Activated naive CD4-positive, alpha-beta T cell treated with anti-CD3 and anti-CD28 coated beads, Interleukin-2, amount 50 U/mL, for 24 hours (primary cell): Measurements from ENCODE around the gene CNPY1.
A peak's percentile ranks its signal among the peaks of the same experiment; 100 is the strongest.

Experiments used
- H3K27ac Mint-ChIP-seq: one replicate; pipeline ENCODE4 v1.8.0; 2021; ENCODE audit warnings: mild to moderate bottlenecking, mixed read lengths
- H3K27me3 Mint-ChIP-seq: one replicate; pipeline ENCODE4 v1.8.0; 2021; ENCODE audit warnings: mixed read lengths
- H3K36me3 Mint-ChIP-seq: one replicate; pipeline ENCODE4 v1.8.0; 2021; ENCODE audit warnings: mixed read lengths
- H3K4me1 Mint-ChIP-seq: one replicate; pipeline ENCODE4 v1.8.0; 2021; ENCODE audit warnings: mixed read lengths
- H3K4me3 Mint-ChIP-seq: one replicate; pipeline ENCODE4 v1.8.0; 2021; ENCODE audit warnings: mild to moderate bottlenecking, mixed read lengths
- H3K9me3 Mint-ChIP-seq: one replicate; pipeline ENCODE4 v1.8.0; 2021; ENCODE audit warnings: mixed read lengths

CNPY1 gene

GRCh38 chr7:155551785-155552611 lies 5.6 kb upstream of the CNPY1 start:
- H3K4me1 Mint-ChIP-seq, result no peaks in the 10 kb centered on the region
- H3K9me3 Mint-ChIP-seq, result no peaks in the 10 kb centered on the region
- H3K27ac Mint-ChIP-seq, result no peak overlapping the region
- H3K4me3 Mint-ChIP-seq, result no peak overlapping the region
- H3K27me3 Mint-ChIP-seq, result peaks cover 2% of the 10 kb centered on the region
- no peaks in the 10 kb centered on the region for H3K36me3 Mint-ChIP-seq

- H3K9me3 Mint-ChIP-seq, result no peaks in the 10 kb centered on the region
- no peaks in the 10 kb centered on the region for H3K36me3 Mint-ChIP-seq
- H3K27ac Mint-ChIP-seq, result no peak overlapping the region
- H3K4me1 Mint-ChIP-seq, result no peaks in the 10 kb centered on the region
- H3K27me3 Mint-ChIP-seq, result peaks cover 2% of the 10 kb centered on the region
- no peak overlapping the region for H3K4me3 Mint-ChIP-seq
These were observed 4.6 kb upstream of the CNPY1 start for GRCh38 chr7:155550916-155551315.

GRCh38 chr7:155549226-155549625 lies 2.9 kb upstream of the CNPY1 start:
- H3K9me3 Mint-ChIP-seq, result no peaks in the 10 kb centered on the region
- no peak overlapping the region for H3K4me3 Mint-ChIP-seq
- H3K4me1 Mint-ChIP-seq, result no peaks in the 10 kb centered on the region
- no peak overlapping the region for H3K27ac Mint-ChIP-seq
- no peaks in the 10 kb centered on the region for H3K27me3 Mint-ChIP-seq
- H3K36me3 Mint-ChIP-seq, result no peaks in the 10 kb centered on the region

- no peaks in the 10 kb centered on the region for H3K36me3 Mint-ChIP-seq
These were observed 917 bp upstream of the CNPY1 start for GRCh38 chr7:155547161-155547791.

GRCh38 chr7:155545348-155545747 lies 1.0 kb downstream of the CNPY1 start:
- no peaks in the 10 kb centered on the region for H3K4me1 Mint-ChIP-seq
- no peaks in the 10 kb centered on the region for H3K36me3 Mint-ChIP-seq
- no peaks in the 10 kb centered on the region for H3K27me3 Mint-ChIP-seq
- H3K27ac Mint-ChIP-seq, result no peak overlapping the region
- no peak overlapping the region for H3K4me3 Mint-ChIP-seq
- no peaks in the 10 kb centered on the region for H3K9me3 Mint-ChIP-seq

More at GRCh38 chr7:155547161-155547791, 917 bp upstream of the CNPY1 start:
- Mint-ChIP-seq H3K9me3 (no peaks in the 10 kb centered on the region), H3K27me3 (no peaks in the 10 kb centered on the region), H3K4me3 (no peak overlapping the region), H3K4me1 (no peaks in the 10 kb centered on the region), H3K27ac (no peak overlapping the region)

GRCh38 chr7:155544485-155544884 lies 1.9 kb downstream of the CNPY1 start:
- Mint-ChIP-seq H3K27ac (no peak overlapping the region), H3K27me3 (peaks cover 2% of the 10 kb centered on the region), H3K4me3 (no peak overlapping the region), H3K4me1 (no peaks in the 10 kb centered on the region), H3K36me3 (no peaks in the 10 kb centered on the region), H3K9me3 (no peaks in the 10 kb centered on the region)

- peaks cover 5% of the 10 kb centered on the region for H3K27me3 Mint-ChIP-seq
- H3K4me1 Mint-ChIP-seq, result no peaks in the 10 kb centered on the region
- no peak overlapping the region for H3K4me3 Mint-ChIP-seq
- H3K27ac Mint-ChIP-seq, result no peak overlapping the region
- no peaks in the 10 kb centered on the region for H3K36me3 Mint-ChIP-seq
- no peaks in the 10 kb centered on the region for H3K9me3 Mint-ChIP-seq
These were observed 2.4 kb downstream of the CNPY1 start for GRCh38 chr7:155543926-155544325.

- Mint-ChIP-seq H3K4me1 (no peaks in the 10 kb centered on the region), H3K27me3 (peaks cover 5% of the 10 kb centered on the region), H3K36me3 (no peaks in the 10 kb centered on the region), H3K27ac (no peak overlapping the region), H3K4me3 (no peak overlapping the region), H3K9me3 (no peaks in the 10 kb centered on the region)
These were observed 3.1 kb downstream of the CNPY1 start for GRCh38 chr7:155543011-155543876.

GRCh38 chr7:155541986-155542675 lies 4.2 kb downstream of the CNPY1 start:
- Mint-ChIP-seq H3K27ac (no peak overlapping the region), H3K4me3 (no peak overlapping the region), H3K36me3 (no peaks in the 10 kb centered on the region), H3K4me1 (no peaks in the 10 kb centered on the region), H3K9me3 (no peaks in the 10 kb centered on the region), H3K27me3 (peaks cover 6% of the 10 kb centered on the region)

GRCh38 chr7:155540553-155540952 lies 5.8 kb downstream of the CNPY1 start:
- Mint-ChIP-seq H3K9me3 (no peaks in the 10 kb centered on the region), H3K27me3 (peaks cover 18% of the 10 kb centered on the region), H3K4me1 (no peaks in the 10 kb centered on the region)

GRCh38 chr7:155538293-155538692 lies 8.1 kb downstream of the CNPY1 start:
- no peak overlapping the region for H3K27ac Mint-ChIP-seq
- peaks cover 35% of the 10 kb centered on the region for H3K27me3 Mint-ChIP-seq
- H3K36me3 Mint-ChIP-seq, result no peaks in the 10 kb centered on the region
- no peaks in the 10 kb centered on the region for H3K9me3 Mint-ChIP-seq
- H3K4me3 Mint-ChIP-seq, result no peak overlapping the region
- H3K4me1 Mint-ChIP-seq, result peaks cover 10% of the 10 kb centered on the region

More at GRCh38 chr7:155540553-155540952, 5.8 kb downstream of the CNPY1 start:
- no peak overlapping the region for H3K27ac Mint-ChIP-seq
- H3K36me3 Mint-ChIP-seq, result no peaks in the 10 kb centered on the region
- H3K4me3 Mint-ChIP-seq, result no peak overlapping the region

- H3K9me3 Mint-ChIP-seq, result no peaks in the 10 kb centered on the region
- H3K36me3 Mint-ChIP-seq, result no peaks in the 10 kb centered on the region
- peaks cover 17% of the 10 kb centered on the region for H3K4me1 Mint-ChIP-seq
- H3K27ac Mint-ChIP-seq, result no peak overlapping the region
- peaks cover 45% of the 10 kb centered on the region for H3K27me3 Mint-ChIP-seq
- H3K4me3 Mint-ChIP-seq, result no peak overlapping the region
These were observed 9.9 kb downstream of the CNPY1 start for GRCh38 chr7:155536451-155536850.

GRCh38 chr7:155534691-155535090 lies 11.7 kb downstream of the CNPY1 start:
- Mint-ChIP-seq H3K27ac (no peak overlapping the region), H3K4me1 (peaks cover 17% of the 10 kb centered on the region), H3K27me3 (peaks cover 60% of the 10 kb centered on the region), H3K4me3 (no peak overlapping the region), H3K9me3 (no peaks in the 10 kb centered on the region), H3K36me3 (no peaks in the 10 kb centered on the region)

GRCh38 chr7:155533827-155534690 lies 12.3 kb downstream of the CNPY1 start:
- Mint-ChIP-seq H3K27me3 (peaks cover 58% of the 10 kb centered on the region), H3K4me1 (peaks cover 17% of the 10 kb centered on the region), H3K9me3 (no peaks in the 10 kb centered on the region), H3K4me3 (peak overlapping the region; percentile 82), H3K36me3 (no peaks in the 10 kb centered on the region), H3K27ac (no peak overlapping the region)
